ENCODE results near the gene IL21R.

Gene IL21R

GRCh38 chr16:27439271-27440018 is 37.5 kb downstream of the IL21R start:
- no peak for DNase-seq (ENCODE audit: low read depth)
- no peak overlapping the region for H3K4me3 ChIP-seq (ENCODE audit: low read length)
- TF ChIP-seq, protein P1, sequence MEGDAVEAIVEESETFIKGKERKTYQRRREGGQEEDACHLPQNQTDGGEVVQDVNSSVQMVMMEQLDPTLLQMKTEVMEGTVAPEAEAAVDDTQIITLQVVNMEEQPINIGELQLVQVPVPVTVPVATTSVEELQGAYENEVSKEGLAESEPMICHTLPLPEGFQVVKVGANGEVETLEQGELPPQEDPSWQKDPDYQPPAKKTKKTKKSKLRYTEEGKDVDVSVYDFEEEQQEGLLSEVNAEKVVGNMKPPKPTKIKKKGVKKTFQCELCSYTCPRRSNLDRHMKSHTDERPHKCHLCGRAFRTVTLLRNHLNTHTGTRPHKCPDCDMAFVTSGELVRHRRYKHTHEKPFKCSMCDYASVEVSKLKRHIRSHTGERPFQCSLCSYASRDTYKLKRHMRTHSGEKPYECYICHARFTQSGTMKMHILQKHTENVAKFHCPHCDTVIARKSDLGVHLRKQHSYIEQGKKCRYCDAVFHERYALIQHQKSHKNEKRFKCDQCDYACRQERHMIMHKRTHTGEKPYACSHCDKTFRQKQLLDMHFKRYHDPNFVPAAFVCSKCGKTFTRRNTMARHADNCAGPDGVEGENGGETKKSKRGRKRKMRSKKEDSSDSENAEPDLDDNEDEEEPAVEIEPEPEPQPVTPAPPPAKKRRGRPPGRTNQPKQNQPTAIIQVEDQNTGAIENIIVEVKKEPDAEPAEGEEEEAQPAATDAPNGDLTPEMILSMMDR (conservative IDR thresholded peaks at IDR 0.05; ENCODE audit: low read depth, low read length) = no peak

- TF ChIP-seq, protein P1 (conservative IDR thresholded peaks at IDR 0.05; ENCODE audit: low read depth, low read length) = no peak
- DNase-seq (ENCODE audit: low read depth) = no peak
- H3K4me3 ChIP-seq (ENCODE audit: low read length) = no peak overlapping the region
Measured at GRCh38 chr16:27441276-27441675, 39.3 kb downstream of the IL21R start.

GRCh38 chr16:27441998-27442397 is 40.0 kb downstream of the IL21R start:
- TF ChIP-seq, protein P1 (conservative IDR thresholded peaks at IDR 0.05; ENCODE audit: low read depth, low read length) = no peak
- DNase-seq (ENCODE audit: low read depth) = no peak
- no peak overlapping the region for H3K4me3 ChIP-seq (ENCODE audit: low read length)

DNA sequence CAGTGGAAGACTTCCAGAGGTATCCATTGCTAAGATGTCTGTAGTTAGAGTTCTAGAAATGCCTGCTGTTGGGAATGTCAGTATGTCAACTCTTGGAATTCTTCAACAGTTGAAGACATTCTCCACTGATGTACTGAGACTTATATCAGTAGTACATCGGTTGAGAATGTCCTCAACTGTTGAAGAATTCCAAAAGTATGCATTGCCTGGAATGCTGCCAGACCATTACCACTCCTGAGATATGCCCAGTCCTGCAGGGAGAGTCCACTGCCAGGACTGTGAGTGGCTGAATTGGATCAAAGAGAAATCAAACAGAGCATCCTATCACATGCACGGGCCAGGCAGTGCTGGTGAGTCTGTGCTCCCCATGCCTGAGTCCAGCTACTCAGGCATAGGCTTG is 42.0 kb downstream of the IL21R start:
- TF ChIP-seq, protein P1 (conservative IDR thresholded peaks at IDR 0.05; ENCODE audit: low read depth, low read length) = no peak
- no peak for DNase-seq (ENCODE audit: low read depth)
- H3K4me3 ChIP-seq (ENCODE audit: low read length) = no peak overlapping the region

DNA sequence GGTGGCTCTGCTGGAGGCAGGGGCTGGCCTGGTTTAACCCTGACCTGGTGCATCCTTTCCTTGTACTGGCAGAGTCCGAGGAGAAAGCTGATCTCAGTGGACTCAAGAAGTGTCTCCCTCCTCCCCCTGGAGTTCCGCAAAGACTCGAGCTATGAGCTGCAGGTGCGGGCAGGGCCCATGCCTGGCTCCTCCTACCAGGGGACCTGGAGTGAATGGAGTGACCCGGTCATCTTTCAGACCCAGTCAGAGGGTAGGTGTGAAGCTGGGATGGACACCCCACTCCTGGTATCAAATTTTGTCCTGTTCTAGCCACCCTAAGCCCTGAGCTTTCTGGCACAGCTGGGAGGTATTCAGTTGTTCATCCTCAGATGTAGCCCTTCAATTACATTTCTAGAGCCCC is 42.5 kb downstream of the IL21R start:
- H3K4me3 ChIP-seq (ENCODE audit: low read length) = no peak overlapping the region
- DNase-seq (ENCODE audit: low read depth) = no peak
- TF ChIP-seq, protein P1 (conservative IDR thresholded peaks at IDR 0.05; ENCODE audit: low read depth, low read length) = no peak

DNA sequence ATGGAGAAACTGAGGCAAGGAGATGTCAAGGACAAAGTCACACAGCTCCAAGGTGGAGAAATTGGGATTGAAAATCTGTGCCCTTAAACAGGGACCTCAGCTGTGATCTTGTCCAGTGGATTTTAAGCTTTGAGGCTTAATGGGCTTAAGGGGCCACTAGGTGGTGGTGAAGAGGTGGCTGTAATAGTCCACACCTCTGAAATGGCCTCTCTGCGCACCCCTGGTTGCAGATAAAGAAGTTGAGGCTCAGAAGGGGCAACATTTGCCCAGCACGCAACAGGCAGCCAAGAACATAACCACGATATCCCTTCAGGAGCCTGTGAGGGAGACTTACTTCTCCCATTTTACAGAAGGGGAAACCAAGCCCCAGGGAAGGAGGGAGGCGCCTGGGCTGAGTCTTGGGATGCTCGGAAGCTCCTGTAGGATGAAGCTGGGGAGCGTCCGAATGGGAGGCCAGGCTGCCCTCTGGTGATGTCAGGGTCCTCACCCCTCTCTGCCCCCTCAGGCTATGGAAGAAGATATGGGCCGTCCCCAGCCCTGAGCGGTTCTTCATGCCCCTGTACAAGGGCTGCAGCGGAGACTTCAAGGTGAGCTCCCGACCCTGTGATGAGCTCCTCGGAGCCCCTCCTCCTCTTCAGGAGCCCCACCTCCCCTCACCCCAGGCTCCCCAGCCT is 43.7 kb downstream of the IL21R start:
- no peak overlapping the region for H3K4me3 ChIP-seq (ENCODE audit: low read length)
- TF ChIP-seq, protein P1 (conservative IDR thresholded peaks at IDR 0.05; ENCODE audit: low read depth, low read length) = no peak
- no peak for DNase-seq (ENCODE audit: low read depth)

DNA sequence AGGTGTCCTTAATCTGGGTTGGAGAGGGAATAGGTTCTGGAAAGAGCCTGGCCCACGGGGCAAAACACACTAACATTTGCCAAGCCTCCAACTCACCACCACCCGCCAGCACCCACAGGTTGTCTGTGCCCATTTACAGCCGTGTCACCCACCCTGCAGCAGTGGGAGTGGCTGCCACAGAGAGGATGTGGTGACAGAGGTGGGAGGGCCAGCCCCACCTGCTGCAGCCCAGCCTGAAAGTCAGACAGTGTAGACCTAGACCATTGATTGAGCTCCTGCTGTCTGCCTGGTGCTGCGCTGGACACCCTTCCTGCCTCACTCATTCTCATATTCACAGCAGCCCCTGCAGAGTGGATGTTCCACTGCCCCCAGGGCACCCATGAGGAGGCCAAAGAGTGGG is 44.7 kb downstream of the IL21R start:
- H3K4me3 ChIP-seq (ENCODE audit: low read length) = no peak overlapping the region

More for the DNA sequence above, 44.7 kb downstream of the IL21R start:
- DNase-seq (ENCODE audit: low read depth) = no peak
- TF ChIP-seq, protein P1 (conservative IDR thresholded peaks at IDR 0.05; ENCODE audit: low read depth, low read length) = no peak
